ENCODE data around the gene POLE4. TPM values are rescaled to one million over a fixed set of nuclear protein-coding genes. Genes with fewer than 3 reads are reported as not detected.

The POLE4 gene
- total RNA-seq, 1 experiment from 2014 or later = 34.4 TPM

DNA sequence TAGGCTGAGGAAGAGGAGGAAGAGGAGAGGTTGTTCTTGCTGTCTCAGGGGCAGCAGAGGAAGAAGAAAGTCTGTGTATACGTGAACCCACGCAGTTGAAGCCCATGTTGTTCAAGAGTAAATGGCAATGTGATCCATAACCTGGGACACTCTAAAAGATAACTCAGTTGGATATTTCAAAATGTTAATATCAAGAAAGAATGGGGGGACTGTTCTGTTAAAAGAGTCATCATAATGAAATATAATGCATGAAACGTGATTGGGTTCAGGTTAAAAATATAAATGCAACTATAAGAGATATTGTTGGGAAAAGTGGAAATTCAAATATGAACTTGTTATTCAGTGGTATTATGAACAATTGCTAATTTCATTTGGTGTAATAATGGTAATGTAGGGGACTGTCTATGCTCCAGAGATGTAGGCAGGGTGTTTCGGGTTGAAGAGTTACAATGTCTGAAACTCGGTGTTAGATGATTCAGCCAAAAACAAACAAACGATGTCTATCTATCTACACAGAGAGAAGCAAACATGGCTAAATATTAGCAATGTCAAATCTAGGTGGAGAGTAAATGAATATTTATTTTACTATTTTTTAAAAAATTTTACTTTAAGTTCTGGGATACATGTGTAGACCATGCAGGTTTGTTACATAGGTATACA lies 21.1 kb upstream of the POLE4 start:
- Histone ChIP-seq H3K9me3 (ENCODE audit: control insufficient read depth, low read depth, low read length) (no peaks in the 10 kb centered on the region), H4K8ac (replicated peaks; ENCODE audit: insufficient read length, low read depth, low read length) (no peak overlapping the region), H3K4me2 (ENCODE audit: insufficient read depth, insufficient read length, low read length) (no peak overlapping the region), H4K91ac (ENCODE audit: insufficient read length, low read depth, low read length) (no peak overlapping the region), H2AK5ac (ENCODE audit: insufficient read length, low read length) (no peak overlapping the region), H2BK20ac (ENCODE audit: low read depth, low read length, poor library complexity, severe bottlenecking) (no peak overlapping the region), H3K23me2 (ENCODE audit: insufficient read length, low read depth, low read length, poor library complexity, severe bottlenecking) (no peaks in the 10 kb centered on the region), H3T11ph (ENCODE audit: low read length) (no peak overlapping the region), H4K5ac (ENCODE audit: insufficient read length, low read depth, low read length) (no peak overlapping the region), H3K4ac (ENCODE audit: low read depth, low read length) (no peak overlapping the region), H3K9ac (ENCODE audit: extremely low read depth, insufficient read length, low read length) (no peak overlapping the region), H4K20me1 (ENCODE audit: control insufficient read depth, insufficient read depth, insufficient read length) (no peaks in the 10 kb centered on the region), H3K14ac (ENCODE audit: insufficient read depth, low read length) (no peak overlapping the region), H3K56ac (ENCODE audit: insufficient read length, low read depth, low read length) (no peak overlapping the region), H3K27me3 (ENCODE audit: insufficient read depth, low read length) (no peaks in the 10 kb centered on the region), H3K4me1 (ENCODE audit: insufficient read depth, low read length) (no peaks in the 10 kb centered on the region), H2BK15ac (ENCODE audit: low read depth, low read length) (no peak overlapping the region), H2BK12ac (ENCODE audit: insufficient read length, low read depth, low read length) (no peak overlapping the region), H2AFZ (ENCODE audit: low read length) (no peak overlapping the region), H3K79me2 (ENCODE audit: insufficient read depth, low read length) (no peaks in the 10 kb centered on the region), H2BK5ac (ENCODE audit: insufficient read length, low read length) (no peak overlapping the region), H3K79me1 (ENCODE audit: insufficient read depth, low read depth, low read length, poor library complexity, severe bottlenecking) (no peaks in the 10 kb centered on the region), H2BK120ac (ENCODE audit: low read depth, low read length, poor library complexity, severe bottlenecking) (no peak overlapping the region), H3K27ac (ENCODE audit: insufficient read length, low read depth, low read length) (no peak overlapping the region), H3K23ac (ENCODE audit: insufficient read length, low read depth, low read length) (no peak overlapping the region), H3K18ac (ENCODE audit: insufficient read length, low read depth, low read length) (no peak overlapping the region)
- Mint-ChIP-seq H3K4me3 (no peak overlapping the region), H3K27ac (no peak overlapping the region), H3K27me3 (ENCODE audit: low read depth) (peaks cover 3% of the 10 kb centered on the region; the same call in 1 of the 2 replicates), H3K4me1 (no peaks in the 10 kb centered on the region; a peak in 1 of 4 replicates), H3K9me3 (no peaks in the 10 kb centered on the region), H3K36me3 (ENCODE audit: insufficient read depth in 1 of 3, low read depth in 3 of 3) (no peaks in the 10 kb centered on the region)
- DNase-seq = no peak
- TF ChIP-seq, protein P1, sequence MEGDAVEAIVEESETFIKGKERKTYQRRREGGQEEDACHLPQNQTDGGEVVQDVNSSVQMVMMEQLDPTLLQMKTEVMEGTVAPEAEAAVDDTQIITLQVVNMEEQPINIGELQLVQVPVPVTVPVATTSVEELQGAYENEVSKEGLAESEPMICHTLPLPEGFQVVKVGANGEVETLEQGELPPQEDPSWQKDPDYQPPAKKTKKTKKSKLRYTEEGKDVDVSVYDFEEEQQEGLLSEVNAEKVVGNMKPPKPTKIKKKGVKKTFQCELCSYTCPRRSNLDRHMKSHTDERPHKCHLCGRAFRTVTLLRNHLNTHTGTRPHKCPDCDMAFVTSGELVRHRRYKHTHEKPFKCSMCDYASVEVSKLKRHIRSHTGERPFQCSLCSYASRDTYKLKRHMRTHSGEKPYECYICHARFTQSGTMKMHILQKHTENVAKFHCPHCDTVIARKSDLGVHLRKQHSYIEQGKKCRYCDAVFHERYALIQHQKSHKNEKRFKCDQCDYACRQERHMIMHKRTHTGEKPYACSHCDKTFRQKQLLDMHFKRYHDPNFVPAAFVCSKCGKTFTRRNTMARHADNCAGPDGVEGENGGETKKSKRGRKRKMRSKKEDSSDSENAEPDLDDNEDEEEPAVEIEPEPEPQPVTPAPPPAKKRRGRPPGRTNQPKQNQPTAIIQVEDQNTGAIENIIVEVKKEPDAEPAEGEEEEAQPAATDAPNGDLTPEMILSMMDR (conservative IDR thresholded peaks at IDR 0.05) = no peak
- no CpG with 5 or more reads among the region's 6 CpGs for WGBS (ENCODE audit: extremely low coverage, insufficient read length, low lambda C conversion rate)

All from H9 (cell line).